ENCODE measurements around the gene YIF1B.

The YIF1B gene

GRCh38 chr19:38287604-38288003 is 28.1 kb downstream of the YIF1B start:
- ATAC-seq: no peak
- TF ChIP-seq TSHZ2 (CRISPR knock-in tag; IDR thresholded peaks at IDR 0.05) (no peak), BACH2 (CRISPR knock-in tag; IDR thresholded peaks at IDR 0.05; ENCODE audit: borderline replicate concordance) (no peak), ZFP3 (CRISPR knock-in tag; IDR thresholded peaks at IDR 0.05) (no peak), RARB (CRISPR knock-in tag; IDR thresholded peaks at IDR 0.05) (no peak), SNAI2 (CRISPR knock-in tag; IDR thresholded peaks at IDR 0.05) (no peak), ZNF565 (CRISPR knock-in tag; conservative IDR thresholded peaks at IDR 0.05; ENCODE audit: low read depth) (no peak), PPARA (CRISPR knock-in tag; IDR thresholded peaks at IDR 0.05; ENCODE audit: borderline replicate concordance) (no peak), ESRRG (CRISPR knock-in tag; IDR thresholded peaks at IDR 0.05) (no peak)

- no peak for ATAC-seq
- TF ChIP-seq ZFP3 (CRISPR knock-in tag; IDR thresholded peaks at IDR 0.05): no peak
- no peak for TF ChIP-seq BACH2 (CRISPR knock-in tag; IDR thresholded peaks at IDR 0.05; ENCODE audit: borderline replicate concordance)
- TF ChIP-seq CSDC2 (CRISPR knock-in tag; IDR thresholded peaks at IDR 0.05): no peak
- no peak for TF ChIP-seq TCF4 (CRISPR knock-in tag; IDR thresholded peaks at IDR 0.05; ENCODE audit: borderline replicate concordance)
- no peak for TF ChIP-seq ISL1 (CRISPR knock-in tag; IDR thresholded peaks at IDR 0.05)
- TF ChIP-seq ZNF8 (CRISPR knock-in tag; IDR thresholded peaks at IDR 0.05): no peak
- TF ChIP-seq ZNF565 (CRISPR knock-in tag; conservative IDR thresholded peaks at IDR 0.05; ENCODE audit: low read depth): no peak
- TF ChIP-seq ZFP30 (CRISPR knock-in tag; IDR thresholded peaks at IDR 0.05): no peak
- no peak for TF ChIP-seq CREB5 (CRISPR knock-in tag; IDR thresholded peaks at IDR 0.05; ENCODE audit: low read depth)
- no peak for TF ChIP-seq PPARA (CRISPR knock-in tag; IDR thresholded peaks at IDR 0.05; ENCODE audit: borderline replicate concordance)
- no peak for TF ChIP-seq ZNF70 (CRISPR knock-in tag; IDR thresholded peaks at IDR 0.05)
Observed at GRCh38 chr19:38285567-38285966, 30.2 kb downstream of the YIF1B start.

GRCh38 chr19:38284422-38284821 is 31.3 kb downstream of the YIF1B start:
- no peak for TF ChIP-seq BACH2 (CRISPR knock-in tag; IDR thresholded peaks at IDR 0.05; ENCODE audit: borderline replicate concordance)
- no peak for TF ChIP-seq TOX (CRISPR knock-in tag; IDR thresholded peaks at IDR 0.05; ENCODE audit: borderline replicate concordance)
- no peak for TF ChIP-seq POU6F1 (CRISPR knock-in tag; IDR thresholded peaks at IDR 0.05; ENCODE audit: borderline replicate concordance, low read depth)
- no peak for TF ChIP-seq ZNF70 (CRISPR knock-in tag; IDR thresholded peaks at IDR 0.05)
- TF ChIP-seq ESRRG (CRISPR knock-in tag; IDR thresholded peaks at IDR 0.05): no peak
- no peak for TF ChIP-seq GLIS3 (CRISPR knock-in tag; IDR thresholded peaks at IDR 0.05)
- TF ChIP-seq ARNTL (CRISPR knock-in tag; IDR thresholded peaks at IDR 0.05; ENCODE audit: borderline replicate concordance, low read depth): no peak
- no peak for TF ChIP-seq TCF4 (CRISPR knock-in tag; IDR thresholded peaks at IDR 0.05; ENCODE audit: borderline replicate concordance)
- TF ChIP-seq PPARA (CRISPR knock-in tag; IDR thresholded peaks at IDR 0.05; ENCODE audit: borderline replicate concordance): no peak
- no peak for TF ChIP-seq ZNF565 (CRISPR knock-in tag; conservative IDR thresholded peaks at IDR 0.05; ENCODE audit: low read depth)
- no peak for TF ChIP-seq SNAI2 (CRISPR knock-in tag; IDR thresholded peaks at IDR 0.05)
- TF ChIP-seq CSDC2 (CRISPR knock-in tag; IDR thresholded peaks at IDR 0.05): no peak
- no peak for TF ChIP-seq ZFP30 (CRISPR knock-in tag; IDR thresholded peaks at IDR 0.05)
- TF ChIP-seq CSRNP3 (CRISPR knock-in tag; IDR thresholded peaks at IDR 0.05): no peak
- no peak for TF ChIP-seq OSR1 (CRISPR knock-in tag; IDR thresholded peaks at IDR 0.05)
- TF ChIP-seq ZFP3 (CRISPR knock-in tag; IDR thresholded peaks at IDR 0.05): no peak
- no peak for TF ChIP-seq ISL1 (CRISPR knock-in tag; IDR thresholded peaks at IDR 0.05)
- TF ChIP-seq ZC3H10 (CRISPR knock-in tag; IDR thresholded peaks at IDR 0.05): no peak
- no peak for TF ChIP-seq ZNF8 (CRISPR knock-in tag; IDR thresholded peaks at IDR 0.05)
- TF ChIP-seq PATZ1 (CRISPR knock-in tag; IDR thresholded peaks at IDR 0.05; ENCODE audit: borderline replicate concordance): no peak
- no peak for ATAC-seq
